CD8-positive, alpha-beta memory T cell (primary cell): Measurements from ENCODE around the gene HIPK3. TPM values are rescaled to one million over a fixed set of nuclear protein-coding genes. Genes with fewer than 3 reads are reported as not detected.

Source experiments
- CTCF ChIA-PET: fragments of 350-600 bp; sonication (Branson Sonifier 250); formaldehyde crosslinking; loops from one replicate; lab custom pipeline; 2021; ENCODE audit warnings: antibody characterized with exemption; lab: Charles Lee
- POLR2A ChIA-PET: fragments of 350-600 bp; sonication (Branson Sonifier 250); formaldehyde crosslinking; loops from one replicate; lab custom pipeline; 2021; ENCODE audit warnings: antibody characterized with exemption; lab: Charles Lee
- DNase-seq, 5 donors: peaks; one replicate each; pipeline versions ENCODE4 v3.0.0 to v3.0.0-alpha.2; 2020 to 2022; ENCODE audit warnings: mixed read lengths in 1 of 5
- H3K27ac ChIP-seq: one replicate; pipeline ENCODE4 v1.7.0; 2013; ENCODE audit warnings: low read depth, mild to moderate bottlenecking, low read length, moderate library complexity
- H3K27me3 ChIP-seq: 2 replicates; pipeline ENCODE4 v1.7.0; 2013; ENCODE audit warnings: low read length, mild to moderate bottlenecking; ENCODE audit not compliant: insufficient read depth, poor library complexity, severe bottlenecking
- H3K36me3 ChIP-seq: 2 replicates; pipeline ENCODE4 v1.7.0; 2013; ENCODE audit warnings: mild to moderate bottlenecking, low read length, moderate library complexity; ENCODE audit not compliant: insufficient read depth
- H3K4me1 ChIP-seq: 2 replicates; pipeline ENCODE4 v1.7.0; 2013; ENCODE audit warnings: mild to moderate bottlenecking, low read length, moderate library complexity; ENCODE audit not compliant: insufficient read depth
- H3K4me3 ChIP-seq: 2 replicates; pipeline ENCODE4 v1.7.0; 2013; ENCODE audit warnings: mild to moderate bottlenecking, low read length
- H3K9me3 ChIP-seq: 2 replicates; pipeline ENCODE4 v1.7.0; 2013; ENCODE audit warnings: mild to moderate bottlenecking, low read length
- H3K27ac Mint-ChIP-seq, 8 donors: one replicate each; pipeline ENCODE4 v1.8.0; 2020 to 2021; ENCODE audit warnings: mixed read lengths in 8 of 8, mild to moderate bottlenecking in 6 of 8, inconsistent platforms in 3 of 8, moderate library complexity in 3 of 8
- H3K27me3 Mint-ChIP-seq, 2 donors: one replicate each; pipeline ENCODE4 v1.8.0; 2020 to 2021; ENCODE audit warnings: mixed read lengths in 2 of 2, mild to moderate bottlenecking in 1 of 2, moderate library complexity in 1 of 2
- H3K36me3 Mint-ChIP-seq, 3 donors: one replicate each; pipeline ENCODE4 v1.8.0; 2020 to 2021; ENCODE audit warnings: mixed read lengths in 3 of 3, inconsistent platforms in 1 of 3, mild to moderate bottlenecking in 1 of 3
- H3K4me1 Mint-ChIP-seq, 3 donors: one replicate each; pipeline ENCODE4 v1.8.0; 2020 to 2021; ENCODE audit warnings: mixed read lengths in 3 of 3, inconsistent platforms in 1 of 3, mild to moderate bottlenecking in 1 of 3
- H3K4me3 Mint-ChIP-seq, 7 donors: one replicate each; pipeline ENCODE4 v1.8.0; 2020 to 2021; ENCODE audit warnings: mixed read lengths in 7 of 7, mild to moderate bottlenecking in 6 of 7, moderate library complexity in 4 of 7, inconsistent platforms in 2 of 7
- H3K9me3 Mint-ChIP-seq, 5 donors: one replicate each; pipeline ENCODE4 v1.8.0; 2020 to 2022; ENCODE audit warnings: mixed read lengths in 5 of 5, mild to moderate bottlenecking in 3 of 5, moderate library complexity in 2 of 5, inconsistent platforms in 1 of 5
- polyA plus RNA-seq: library from polyadenylated mRNA; unstranded; fragments of 300-500 nt; fragmentation: Illumina TruSeq; gene quantifications from one replicate; pipeline ENCODE4 v1.2.3, GENCODE V29; 2021
- total RNA-seq, 2 experiments: library from RNA; stranded (reverse); gene quantifications; one replicate each; pipeline ENCODE4 v1.2.3, GENCODE V29; 2021

The HIPK3 gene
- total and polyA plus RNA-seq, 3 experiments from 2014 or later = 31.6 to 50.9 (median 49.2) TPM

DNA sequence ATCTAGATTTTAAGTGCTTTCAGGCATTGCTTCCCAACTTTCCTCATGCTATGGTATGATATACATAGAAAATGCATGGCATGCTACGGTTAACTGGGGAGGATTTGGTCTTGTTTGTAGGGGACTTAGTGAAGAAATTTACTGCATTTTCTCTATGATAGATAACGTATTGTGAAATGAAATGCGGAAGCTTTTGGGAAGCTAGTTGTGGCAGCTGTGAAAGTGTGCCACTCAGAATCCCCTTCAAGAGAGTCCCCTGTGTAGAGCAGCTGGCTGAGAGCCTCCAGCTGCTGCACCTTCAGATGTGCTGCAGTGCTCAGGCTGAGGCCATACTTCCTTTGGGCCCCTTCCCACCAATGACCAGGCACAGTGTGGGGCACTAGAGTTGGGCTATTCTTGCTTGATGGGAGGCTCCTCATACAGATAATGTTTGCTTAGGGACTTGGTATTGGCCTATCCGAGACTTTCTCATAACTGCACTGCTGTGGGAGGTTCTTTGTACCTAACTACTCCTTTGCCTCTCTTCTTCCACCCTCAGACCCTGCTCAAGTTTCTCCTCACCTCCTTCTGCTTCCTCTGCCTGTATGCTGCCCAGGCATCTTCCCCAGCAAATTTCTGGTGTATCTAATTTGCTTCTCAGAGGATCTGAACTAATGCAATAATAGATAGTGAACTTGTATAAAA is 67.3 kb downstream of the HIPK3 start:
- Mint-ChIP-seq H3K27me3 (no peaks in the 10 kb centered on the region), H3K9me3 (no peaks in the 10 kb centered on the region), H3K36me3 (no peaks in the 10 kb centered on the region), H3K4me1 (peaks cover 32 to 55% (median 49%) of the 10 kb centered on the region in 3 donors), H3K4me3 (no peak overlapping the region), H3K27ac (peak overlapping the region in 6 of 8 donors; percentile 11 to 87 (median 38))
- CTCF ChIA-PET = no interaction called here
- Histone ChIP-seq H3K27me3 (no peaks in the 10 kb centered on the region), H3K9me3 (no peaks in the 10 kb centered on the region), H3K36me3 (no peaks in the 10 kb centered on the region), H3K4me3 (no peak overlapping the region), H3K4me1 (peaks cover 5% of the 10 kb centered on the region), H3K27ac (no peak overlapping the region)
- DNase-seq = no peak
- POLR2A ChIA-PET = no interaction called here

DNA sequence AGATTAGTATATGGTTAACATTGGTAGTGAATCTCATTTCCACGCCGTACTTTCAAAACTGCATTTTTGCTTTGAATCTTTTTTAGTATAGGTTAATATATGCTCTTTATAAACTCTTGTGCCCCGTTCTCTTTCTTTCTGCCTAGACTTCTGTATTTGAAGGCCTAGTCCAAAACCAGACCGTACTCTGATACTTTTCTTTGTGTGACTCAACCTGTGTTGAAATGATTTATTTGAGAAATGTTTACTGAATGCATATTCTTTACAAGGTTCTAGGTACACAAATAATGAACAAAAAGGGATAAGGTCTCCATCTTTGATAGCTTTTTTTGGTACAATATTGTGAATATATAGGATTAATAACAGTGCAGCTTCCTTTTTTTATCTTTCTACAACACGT is 68.3 kb downstream of the HIPK3 start:
- Mint-ChIP-seq H3K27me3 (no peaks in the 10 kb centered on the region), H3K9me3 (no peaks in the 10 kb centered on the region), H3K4me3 (no peak overlapping the region), H3K4me1 (peaks cover 35 to 60% (median 54%) of the 10 kb centered on the region in 3 donors), H3K27ac (peak overlapping the region in 3 of 8 donors; percentile 6 to 43 (median 35)), H3K36me3 (peaks cover 0 to 4% (median 3%) of the 10 kb centered on the region in 3 donors)
- Histone ChIP-seq H3K27me3 (no peaks in the 10 kb centered on the region), H3K9me3 (no peaks in the 10 kb centered on the region), H3K36me3 (no peaks in the 10 kb centered on the region), H3K27ac (no peak overlapping the region), H3K4me3 (no peak overlapping the region), H3K4me1 (peaks cover 2% of the 10 kb centered on the region)
- ChIA-PET POLR2A (no interaction called here), CTCF (no interaction called here)
- no peak for DNase-seq

DNA sequence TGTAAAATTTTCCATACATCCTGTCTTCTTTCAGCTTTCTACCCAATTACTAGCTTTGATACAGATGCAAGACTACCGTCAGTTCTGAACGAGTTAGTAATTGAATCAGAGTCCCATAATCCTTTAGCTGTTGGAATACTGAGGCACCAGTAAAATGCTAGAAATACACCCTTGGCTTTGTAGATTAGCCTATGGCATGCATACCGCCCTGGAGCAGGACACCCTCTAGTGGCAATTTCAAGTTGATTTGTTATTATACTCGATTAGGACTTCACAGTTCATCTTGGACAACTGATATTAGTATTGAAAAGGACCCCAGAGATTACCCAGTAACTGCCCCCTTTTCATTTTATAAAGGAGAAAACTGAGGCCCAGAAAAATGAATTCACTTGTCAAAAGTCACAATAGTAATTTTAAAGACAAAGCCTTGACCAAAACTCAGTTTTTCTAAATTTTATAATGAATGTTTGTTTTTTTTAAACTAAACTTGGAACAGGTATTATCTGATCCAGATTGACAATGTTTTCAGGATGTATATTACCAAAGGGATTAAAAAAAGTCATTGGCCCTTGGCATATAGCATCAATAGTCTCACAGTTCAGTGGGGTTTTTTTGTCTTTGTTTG is 72.6 kb downstream of the HIPK3 start:
- peak in 3 of 5 donors; percentile 24 to 60 (median 35) for DNase-seq
- Histone ChIP-seq H3K4me1 (no peaks in the 10 kb centered on the region), H3K36me3 (no peaks in the 10 kb centered on the region), H3K27me3 (no peaks in the 10 kb centered on the region), H3K9me3 (no peaks in the 10 kb centered on the region), H3K4me3 (no peak overlapping the region), H3K27ac (no peak overlapping the region)
- peak overlapping the region in 4 of 8 donors; percentile 26 to 76 (median 45) for H3K27ac Mint-ChIP-seq
- H3K27me3 Mint-ChIP-seq = no peaks in the 10 kb centered on the region
- POLR2A ChIA-PET = no interaction called here
- H3K4me1 Mint-ChIP-seq = peaks cover 24 to 50% (median 50%) of the 10 kb centered on the region in 3 donors
- peaks cover 0 to 20% (median 7%) of the 10 kb centered on the region in 3 donors for H3K36me3 Mint-ChIP-seq
- CTCF ChIA-PET = interaction anchor here (0.7 to 2.3 kb wide), 8 partner anchors 10 to 168 kb away, joined by 3 to 13 read pairs (median 4); partner anchors contain the start of gene HIPK3
- H3K4me3 Mint-ChIP-seq = no peak overlapping the region
- H3K9me3 Mint-ChIP-seq = no peaks in the 10 kb centered on the region

DNA sequence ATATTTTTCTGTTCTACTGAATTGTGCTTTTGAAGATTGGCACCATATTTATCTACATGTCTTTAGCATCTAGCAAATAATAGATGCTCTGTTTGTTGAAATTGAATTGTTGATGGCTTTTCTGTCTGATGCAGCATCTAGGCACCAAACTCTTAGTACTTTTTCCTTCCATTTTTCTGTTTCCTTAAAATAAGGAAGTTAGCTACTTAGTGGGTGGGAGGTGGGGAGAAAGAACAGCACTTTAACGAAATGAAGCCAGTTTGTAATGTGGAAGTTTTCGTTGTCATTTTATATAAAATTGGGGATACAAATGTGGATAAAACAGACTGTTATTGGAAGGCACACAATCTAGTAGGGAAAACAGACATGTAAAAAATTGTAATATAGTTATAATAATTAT is 76.6 kb downstream of the HIPK3 start:
- Histone ChIP-seq H3K27me3 (no peaks in the 10 kb centered on the region), H3K27ac (no peak overlapping the region), H3K4me3 (no peak overlapping the region), H3K9me3 (no peaks in the 10 kb centered on the region), H3K36me3 (no peaks in the 10 kb centered on the region), H3K4me1 (no peaks in the 10 kb centered on the region)
- Mint-ChIP-seq H3K27me3 (no peaks in the 10 kb centered on the region), H3K27ac (peak overlapping the region in 1 of 8 donors; percentile 19), H3K9me3 (no peaks in the 10 kb centered on the region), H3K36me3 (peaks cover 0 to 25% (median 7%) of the 10 kb centered on the region in 3 donors), H3K4me3 (no peak overlapping the region), H3K4me1 (peaks cover 6 to 19% (median 17%) of the 10 kb centered on the region in 3 donors)
- ChIA-PET CTCF (no interaction called here), POLR2A (no interaction called here)
- DNase-seq = no peak

DNA sequence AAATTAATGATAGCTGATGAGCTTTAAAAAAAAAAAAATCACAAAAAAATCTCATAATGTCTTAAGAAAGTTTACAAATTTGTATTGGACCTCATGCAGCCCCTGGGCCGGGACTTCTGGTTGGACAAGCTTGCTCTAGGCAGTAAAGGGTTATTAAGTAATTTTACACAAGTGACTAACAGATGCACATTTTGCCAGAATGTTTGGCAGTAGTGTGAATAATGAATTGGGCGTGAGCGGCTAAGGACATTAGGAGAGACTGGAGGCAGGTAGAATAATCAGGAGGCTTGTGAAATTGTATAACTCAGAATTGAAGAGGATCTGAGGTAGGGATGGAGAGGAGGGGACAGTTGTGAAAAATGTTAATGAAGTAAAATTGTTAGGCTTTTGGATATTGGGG is 77.4 kb downstream of the HIPK3 start:
- ChIA-PET CTCF (interaction anchor here (0.6 kb wide), 1 partner anchor 66 kb away, joined by 3 read pairs; no protein-coding TSS in a partner anchor), POLR2A (no interaction called here)
- H3K36me3 Mint-ChIP-seq = peaks cover 0 to 29% (median 9%) of the 10 kb centered on the region in 3 donors
- Histone ChIP-seq H3K27me3 (no peaks in the 10 kb centered on the region), H3K27ac (no peak overlapping the region), H3K36me3 (peaks cover 2% of the 10 kb centered on the region), H3K4me3 (no peak overlapping the region), H3K9me3 (no peaks in the 10 kb centered on the region), H3K4me1 (no peaks in the 10 kb centered on the region)
- DNase-seq = no peak
- H3K27ac Mint-ChIP-seq = no peak overlapping the region
- no peak overlapping the region for H3K4me3 Mint-ChIP-seq
- peaks cover 7 to 17% (median 15%) of the 10 kb centered on the region in 3 donors for H3K4me1 Mint-ChIP-seq
- no peaks in the 10 kb centered on the region for H3K9me3 Mint-ChIP-seq
- no peaks in the 10 kb centered on the region for H3K27me3 Mint-ChIP-seq

DNA sequence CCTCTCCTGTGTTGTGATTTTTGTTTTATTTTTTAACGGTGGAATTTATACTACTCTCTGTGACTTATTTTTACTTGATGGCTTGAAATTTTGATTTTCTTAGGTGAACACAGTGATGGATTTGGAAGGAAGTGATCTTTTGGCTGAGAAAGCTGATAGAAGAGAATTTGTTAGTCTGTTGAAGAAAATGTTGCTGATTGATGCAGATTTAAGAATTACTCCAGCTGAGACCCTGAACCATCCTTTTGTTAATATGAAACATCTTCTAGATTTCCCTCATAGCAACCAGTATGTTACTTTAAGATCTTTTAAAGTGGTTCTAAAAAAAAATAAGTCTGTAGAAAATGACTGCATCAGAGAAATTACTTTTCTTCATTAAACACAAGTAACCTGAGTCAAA is 82.1 kb downstream of the HIPK3 start:
- peak overlapping the region in 2 of 8 donors; percentile 2 to 73 for H3K27ac Mint-ChIP-seq
- no peaks in the 10 kb centered on the region for H3K27me3 ChIP-seq
- H3K36me3 ChIP-seq = peaks cover 19% of the 10 kb centered on the region
- no peaks in the 10 kb centered on the region for H3K27me3 Mint-ChIP-seq
- H3K4me1 Mint-ChIP-seq = peaks cover 0 to 5% (median 0%) of the 10 kb centered on the region in 3 donors
- H3K4me3 Mint-ChIP-seq = no peak overlapping the region
- no peak overlapping the region for H3K4me3 ChIP-seq
- ChIA-PET POLR2A (no interaction called here), CTCF (no interaction called here)
- H3K27ac ChIP-seq = no peak overlapping the region
- no peaks in the 10 kb centered on the region for H3K9me3 Mint-ChIP-seq
- peaks cover 3 to 45% (median 9%) of the 10 kb centered on the region in 3 donors for H3K36me3 Mint-ChIP-seq
- no peak for DNase-seq
- H3K9me3 ChIP-seq = no peaks in the 10 kb centered on the region
- H3K4me1 ChIP-seq = no peaks in the 10 kb centered on the region

DNA sequence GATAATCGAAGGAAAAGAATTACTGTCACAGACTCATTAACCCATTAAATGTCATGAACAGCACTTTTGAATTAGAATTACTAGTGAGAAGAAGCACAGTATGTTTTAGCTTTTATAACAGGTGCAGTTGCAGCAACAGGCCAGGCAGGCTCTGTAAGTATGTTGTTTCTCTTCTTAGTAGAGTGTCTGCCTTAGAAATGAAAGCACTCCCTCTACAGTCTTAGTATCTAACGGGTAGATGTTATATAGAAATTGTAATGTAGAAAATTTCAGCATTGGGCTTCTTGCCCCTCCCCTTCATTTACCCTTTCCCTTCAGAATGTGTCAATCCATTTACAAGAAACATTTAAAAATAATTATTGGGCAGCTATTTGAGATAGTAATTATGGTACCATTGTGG is 87.4 kb downstream of the HIPK3 start:
- peaks cover 3 to 77% (median 9%) of the 10 kb centered on the region in 3 donors for H3K36me3 Mint-ChIP-seq
- H3K9me3 ChIP-seq = no peaks in the 10 kb centered on the region
- H3K4me1 Mint-ChIP-seq = peaks cover 0 to 2% (median 0%) of the 10 kb centered on the region in 3 donors
- peaks cover 27% of the 10 kb centered on the region for H3K36me3 ChIP-seq
- H3K4me3 Mint-ChIP-seq = no peak overlapping the region
- CTCF ChIA-PET = interaction anchor here (1.3 kb wide), 1 partner anchor 15 kb away, joined by 3 read pairs; no protein-coding TSS in a partner anchor
- no peaks in the 10 kb centered on the region for H3K9me3 Mint-ChIP-seq
- H3K27ac Mint-ChIP-seq = no peak overlapping the region
- no peaks in the 10 kb centered on the region for H3K27me3 Mint-ChIP-seq
- DNase-seq = no peak
- no peak overlapping the region for H3K4me3 ChIP-seq
- H3K27me3 ChIP-seq = no peaks in the 10 kb centered on the region
- POLR2A ChIA-PET = no interaction called here
- no peak overlapping the region for H3K27ac ChIP-seq
- no peaks in the 10 kb centered on the region for H3K4me1 ChIP-seq

DNA sequence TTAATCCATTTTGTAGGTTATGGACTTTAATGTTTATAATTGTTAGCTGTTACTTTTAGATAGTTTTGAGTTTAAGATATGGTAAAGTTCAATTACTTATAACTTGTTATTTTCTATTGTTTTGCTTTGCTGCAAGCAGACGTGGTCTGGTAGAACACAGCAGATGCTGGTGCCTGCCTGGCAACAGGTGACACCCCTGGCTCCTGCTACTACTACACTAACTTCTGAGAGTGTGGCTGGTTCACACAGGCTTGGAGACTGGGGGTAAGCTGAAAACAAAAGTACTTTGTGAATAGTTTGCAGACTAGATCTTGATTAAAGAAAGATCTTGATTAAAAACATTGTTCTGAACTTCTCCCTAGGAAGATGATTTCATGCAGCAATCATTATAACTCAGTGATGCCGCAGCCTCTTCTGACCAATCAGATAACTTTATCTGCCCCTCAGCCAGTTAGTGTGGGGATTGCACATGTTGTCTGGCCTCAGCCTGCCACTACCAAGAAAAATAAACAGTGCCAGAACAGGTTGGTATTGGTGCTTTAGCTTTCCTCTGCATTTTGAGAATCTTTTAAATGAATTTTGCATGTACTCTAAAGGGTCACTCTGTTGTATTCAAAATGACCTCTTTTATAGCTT is 90.4 kb downstream of the HIPK3 start:
- Histone ChIP-seq H3K27ac (no peak overlapping the region), H3K9me3 (no peaks in the 10 kb centered on the region), H3K36me3 (peaks cover 22% of the 10 kb centered on the region), H3K4me1 (no peaks in the 10 kb centered on the region), H3K4me3 (no peak overlapping the region), H3K27me3 (no peaks in the 10 kb centered on the region)
- DNase-seq = no peak
- Mint-ChIP-seq H3K27ac (peak overlapping the region in 2 of 8 donors; percentile 38 to 80), H3K27me3 (no peaks in the 10 kb centered on the region), H3K4me1 (no peaks in the 10 kb centered on the region), H3K36me3 (peaks cover 0 to 82% (median 11%) of the 10 kb centered on the region in 3 donors), H3K9me3 (no peaks in the 10 kb centered on the region), H3K4me3 (no peak overlapping the region)
- ChIA-PET POLR2A (no interaction called here), CTCF (no interaction called here)
